Transverse colon (tissue), 4 donors: Measurements from ENCODE around the gene MTSS2. TPM values are rescaled to one million over a fixed set of nuclear protein-coding genes. Genes with fewer than 3 reads are reported as not detected.

ENCODE experiments used
- DNase-seq: peaks from one replicate; pipeline ENCODE4 v3.0.0-alpha.2; 2019
- H3K27ac ChIP-seq, 4 donors: fragments of 200-600 bp; sonication (generic); 2 replicates each; pipeline ENCODE4 v1.5.1; 2016 to 2018; ENCODE audit warnings: inconsistent platforms in 4 of 4
- H3K27me3 ChIP-seq: fragments of 200-600 bp; sonication (generic); 2 replicates; pipeline ENCODE4 v1.5.1; 2017; ENCODE audit warnings: inconsistent platforms
- H3K36me3 ChIP-seq, 4 donors: fragments of 200-600 bp; sonication (generic); 2 replicates each; pipeline ENCODE4 v1.5.1; 2017 to 2019; ENCODE audit warnings: inconsistent platforms in 4 of 4
- H3K4me1 ChIP-seq, 4 donors: fragments of 200-600 bp; sonication (generic); 2 replicates each; pipeline ENCODE4 v1.5.1; 2017 to 2020; ENCODE audit warnings: inconsistent platforms in 4 of 4
- H3K4me3 ChIP-seq, 4 donors: fragments of 200-600 bp; sonication (generic); 1 replicate in 1 of 4; 2 replicates in 3 of 4; pipeline versions ENCODE4 v1.5.1 to v1.6.1; 2017 to 2019; ENCODE audit warnings: inconsistent platforms in 4 of 4
- H3K9me3 ChIP-seq, 2 donors: fragments of 200-600 bp; sonication (generic); 2 replicates each; pipeline ENCODE4 v1.5.1; 2017 to 2019; ENCODE audit warnings: inconsistent platforms in 2 of 2
- EP300 ChIP-seq: sonication (generic); formaldehyde crosslinking; IDR thresholded peaks from one replicate; pipeline ENCODE4 v1.6.1; 2017; ENCODE audit warnings: antibody characterized with exemption, low read depth
- POLR2A ChIP-seq: fragments of 450-650 bp; IDR thresholded peaks from one replicate; pipeline ENCODE4 v1.6.1; 2016; ENCODE audit warnings: antibody characterized with exemption, mild to moderate bottlenecking, moderate library complexity
- POLR2AphosphoS5 ChIP-seq, 3 donors: sonication (generic); formaldehyde crosslinking; IDR thresholded peaks; one replicate each; pipeline ENCODE4 v1.6.1; 2016; ENCODE audit warnings: antibody characterized with exemption in 3 of 3
- WGBS, 2 donors: methylation state at CpG; one replicate each; pipeline ENCODE4 v1.1.5; 2018; ENCODE audit warnings: low coverage in 1 of 2; 5-methylcytosine and 5-hydroxymethylcytosine counted together
- in situ Hi-C, 4 donors: fragments of 200-750 bp; cut with MboI; loops; one replicate each; pipeline versions ENCODE4 v1.15.0 to v1.15.1; 2017; ENCODE audit warnings: low sequenced_read_pairs in 3 of 4, low pct_ligation_motif_present in 1 of 4, low pct_unique_long_range_greater_than_20kb in 1 of 4
- intact Hi-C: fragments of 100-400 bp; cut with DNase I; formaldehyde crosslinking; loops from one replicate; pipeline ENCODE4 v1.15.1; 2023; ENCODE audit warnings: low total_unique reads
- total RNA-seq, 4 donors: library from RNA; depleted of rRNA; stranded (reverse); fragments of >200 nt; gene quantifications; one replicate each; pipeline ENCODE4 v1.1.0, GENCODE V29; 2016
- TF ChIP-seq, protein P1 (sequence below), 5 experiments: fragments of 200-600 bp in 3 of 5; fragments of 450-650 bp in 2 of 5; sonication (generic) in 3 of 5; IDR thresholded peaks; 1 replicate in 2 of 5; 2 replicates in 3 of 5; pipeline ENCODE4 v1.5.1; 2016 to 2017; ENCODE audit warnings: antibody characterized with exemption in 5 of 5, inconsistent platforms in 3 of 5, mild to moderate bottlenecking in 2 of 5, moderate library complexity in 1 of 5

MTSS2 gene
- total RNA-seq, 4 donors from 2014 or later = 13.9 to 149 (median 33.8) TPM

DNA sequence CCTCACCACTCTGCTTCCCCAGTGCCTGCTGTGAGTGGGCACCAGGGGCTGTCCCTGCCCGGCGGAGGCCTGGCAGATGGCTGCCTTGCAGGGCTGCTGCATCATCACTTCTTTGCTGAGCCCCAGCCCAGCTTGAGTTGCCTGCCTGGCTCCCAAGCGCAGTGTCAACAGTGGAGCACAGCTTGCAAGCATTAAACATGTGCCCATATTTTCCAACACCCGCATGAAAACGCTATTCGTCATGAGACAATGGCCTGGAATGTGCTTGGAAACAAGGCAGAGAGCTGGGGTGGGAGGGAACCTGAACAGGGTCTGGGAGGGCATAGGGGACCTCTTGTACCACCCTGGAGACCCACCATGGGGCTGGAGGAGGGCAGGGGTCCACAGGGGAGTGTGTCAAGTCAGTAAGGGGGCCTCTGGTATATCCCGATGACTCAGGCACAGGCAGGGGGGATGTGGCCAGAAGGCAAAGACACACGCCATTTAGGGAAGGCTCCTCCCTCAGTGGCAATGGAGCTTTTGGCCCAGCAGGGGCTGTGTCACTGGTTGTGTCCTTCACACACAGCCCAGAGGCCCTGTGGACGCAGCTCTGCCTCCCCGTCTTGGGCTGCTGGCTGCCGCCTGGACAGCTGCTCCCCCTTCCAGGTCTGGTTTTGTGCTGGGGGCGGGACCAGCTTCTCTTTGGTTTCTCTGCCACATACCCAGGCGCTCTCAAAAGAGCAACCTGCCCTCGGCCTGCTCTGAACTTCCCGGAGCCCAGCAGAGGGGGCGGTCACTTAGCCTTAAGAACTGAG, 17.4 kb upstream of the MTSS2 start:
- TF ChIP-seq POLR2AphosphoS5 (IDR thresholded peaks at IDR 0.05) (peak; percentile 11 to 60 (median 51)), EP300 (no peak), POLR2A (no peak)
- TF ChIP-seq, protein P1, sequence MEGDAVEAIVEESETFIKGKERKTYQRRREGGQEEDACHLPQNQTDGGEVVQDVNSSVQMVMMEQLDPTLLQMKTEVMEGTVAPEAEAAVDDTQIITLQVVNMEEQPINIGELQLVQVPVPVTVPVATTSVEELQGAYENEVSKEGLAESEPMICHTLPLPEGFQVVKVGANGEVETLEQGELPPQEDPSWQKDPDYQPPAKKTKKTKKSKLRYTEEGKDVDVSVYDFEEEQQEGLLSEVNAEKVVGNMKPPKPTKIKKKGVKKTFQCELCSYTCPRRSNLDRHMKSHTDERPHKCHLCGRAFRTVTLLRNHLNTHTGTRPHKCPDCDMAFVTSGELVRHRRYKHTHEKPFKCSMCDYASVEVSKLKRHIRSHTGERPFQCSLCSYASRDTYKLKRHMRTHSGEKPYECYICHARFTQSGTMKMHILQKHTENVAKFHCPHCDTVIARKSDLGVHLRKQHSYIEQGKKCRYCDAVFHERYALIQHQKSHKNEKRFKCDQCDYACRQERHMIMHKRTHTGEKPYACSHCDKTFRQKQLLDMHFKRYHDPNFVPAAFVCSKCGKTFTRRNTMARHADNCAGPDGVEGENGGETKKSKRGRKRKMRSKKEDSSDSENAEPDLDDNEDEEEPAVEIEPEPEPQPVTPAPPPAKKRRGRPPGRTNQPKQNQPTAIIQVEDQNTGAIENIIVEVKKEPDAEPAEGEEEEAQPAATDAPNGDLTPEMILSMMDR (IDR thresholded peaks at IDR 0.05) = peak in 4 of 5 experiments; percentile 22 to 45 (median 32)
- intact Hi-C loops = loop anchor here (5.0 kb wide), 1 partner anchor 34 kb away; no protein-coding TSS in a partner anchor
- 63% methylated on average over 16 of the region's 16 CpGs; no CpG with 5 or more reads in 1 of the 2 donors for WGBS, 2 donors

DNA sequence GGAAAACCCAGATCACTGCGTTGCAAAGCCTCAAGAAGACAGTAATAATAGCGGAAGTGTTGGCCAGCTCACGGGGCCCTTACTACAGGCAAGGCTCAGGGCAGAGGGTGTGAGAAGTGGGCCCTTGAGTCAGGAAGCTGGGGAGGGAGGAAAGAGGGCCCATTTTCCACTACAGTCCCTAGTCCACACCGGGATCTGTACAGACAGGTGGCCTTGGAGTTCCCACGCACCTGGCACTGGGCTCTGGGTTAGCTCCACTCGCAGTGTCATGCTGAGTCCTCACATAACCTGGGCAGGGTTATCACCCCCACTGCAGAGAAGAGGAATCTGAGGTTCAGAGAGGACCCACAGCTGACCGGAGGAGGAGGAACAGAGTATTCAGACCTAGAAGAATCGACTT, 16.8 kb upstream of the MTSS2 start:
- in situ Hi-C loops = no loop called here
- Histone ChIP-seq H3K4me1 (peaks cover 19 to 76% (median 55%) of the 10 kb centered on the region in 4 donors), H3K27me3 (no peaks in the 10 kb centered on the region), H3K4me3 (no peak overlapping the region), H3K27ac (peak overlapping the region; percentile 79 to 87 (median 86)), H3K9me3 (no peaks in the 10 kb centered on the region), H3K36me3 (no peaks in the 10 kb centered on the region)
- DNase-seq = no peak
- TF ChIP-seq, protein P1 (IDR thresholded peaks at IDR 0.05) = no peak
- TF ChIP-seq POLR2A = no peak
- no peak for TF ChIP-seq POLR2AphosphoS5 (IDR thresholded peaks at IDR 0.05)
- WGBS, 2 donors = 82% methylated on average over 8 of the region's 8 CpGs; no CpG with 5 or more reads in 1 of the 2 donors
- intact Hi-C loops = loop anchor here (5.0 kb wide), 1 partner anchor 35 kb away; no protein-coding TSS in a partner anchor

More for the DNA sequence above, 17.4 kb upstream of the MTSS2 start:
- peak; percentile 47 for DNase-seq
- no peaks in the 10 kb centered on the region for H3K9me3 ChIP-seq
- in situ Hi-C loops = no loop called here
- no peaks in the 10 kb centered on the region for H3K36me3 ChIP-seq
- H3K4me1 ChIP-seq = peaks cover 18 to 76% (median 51%) of the 10 kb centered on the region in 4 donors
- H3K4me3 ChIP-seq = no peak overlapping the region
- peak overlapping the region; percentile 79 to 87 (median 86) for H3K27ac ChIP-seq
- H3K27me3 ChIP-seq = no peaks in the 10 kb centered on the region

DNA sequence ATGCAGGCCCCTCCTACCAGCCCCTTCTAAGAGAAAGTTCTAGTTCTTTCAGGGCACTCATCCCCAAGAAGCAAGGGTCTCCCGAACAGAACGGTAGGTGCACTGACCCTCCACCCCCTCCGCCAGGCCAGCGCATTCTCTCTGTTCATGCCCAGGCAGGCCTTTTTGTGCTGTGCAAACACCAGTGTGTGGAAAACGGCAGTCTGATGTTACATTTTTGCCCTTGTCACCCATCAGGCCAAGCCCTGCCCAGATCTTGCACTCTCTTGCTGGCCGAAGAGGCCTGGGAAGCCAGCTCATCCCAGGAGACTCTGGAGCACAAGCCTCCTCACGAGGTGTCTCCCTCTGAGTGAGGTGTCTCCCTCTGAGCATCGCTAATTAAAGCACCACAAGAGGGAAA, 16.1 kb upstream of the MTSS2 start:
- intact Hi-C loops (loop anchor here (5.0 kb wide), 1 partner anchor 35 kb away; no protein-coding TSS in a partner anchor), in situ Hi-C loops (no loop called here)
- H3K36me3 ChIP-seq = no peaks in the 10 kb centered on the region
- H3K4me3 ChIP-seq = no peak overlapping the region
- no peaks in the 10 kb centered on the region for H3K9me3 ChIP-seq
- TF ChIP-seq POLR2A (no peak), EP300 (no peak), POLR2AphosphoS5 (IDR thresholded peaks at IDR 0.05) (no peak)
- TF ChIP-seq, protein P1 (IDR thresholded peaks at IDR 0.05) = no peak
- H3K4me1 ChIP-seq = peaks cover 21 to 76% (median 56%) of the 10 kb centered on the region in 4 donors
- H3K27me3 ChIP-seq = no peaks in the 10 kb centered on the region
- peak overlapping the region; percentile 79 to 87 (median 86) for H3K27ac ChIP-seq
- 89% methylated on average over 8 of the region's 8 CpGs; no CpG with 5 or more reads in 1 of the 2 donors for WGBS, 2 donors
- DNase-seq = no peak

DNA sequence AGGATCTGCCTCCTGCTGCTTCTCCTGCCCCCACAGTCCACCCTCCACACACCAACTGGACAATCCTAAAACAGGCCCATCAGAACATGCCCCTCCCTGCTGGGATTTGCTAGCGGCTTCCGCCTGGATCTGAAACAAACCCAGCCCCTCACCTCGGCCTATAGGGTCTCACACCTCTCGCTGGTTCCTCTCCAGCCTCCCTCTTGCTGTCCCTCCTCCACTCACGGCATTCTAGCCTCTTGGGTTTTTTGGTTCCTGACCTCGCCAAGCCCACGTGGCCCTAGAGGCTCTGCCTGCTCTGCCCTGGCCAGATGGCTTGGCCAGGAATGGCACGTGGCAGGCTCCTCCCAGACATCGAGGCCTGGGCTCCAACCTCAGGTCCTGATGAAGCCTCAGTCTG, 15.7 kb upstream of the MTSS2 start:
- in situ Hi-C loops = no loop called here
- TF ChIP-seq, protein P1 (IDR thresholded peaks at IDR 0.05) = no peak
- TF ChIP-seq EP300 = no peak
- no peak for TF ChIP-seq POLR2AphosphoS5 (IDR thresholded peaks at IDR 0.05)
- TF ChIP-seq POLR2A = no peak
- Histone ChIP-seq H3K36me3 (no peaks in the 10 kb centered on the region), H3K9me3 (no peaks in the 10 kb centered on the region), H3K27me3 (no peaks in the 10 kb centered on the region), H3K27ac (peak overlapping the region; percentile 79 to 87 (median 86)), H3K4me1 (peaks cover 24 to 75% (median 55%) of the 10 kb centered on the region in 4 donors), H3K4me3 (no peak overlapping the region)
- no peak for DNase-seq
- WGBS, 2 donors = 80 to 88% methylated on average over 3 to 9 of the region's 9 CpGs
- intact Hi-C loops = loop anchor here (5.0 kb wide), 1 partner anchor 36 kb away; no protein-coding TSS in a partner anchor
